C4-2B (cell line): ENCODE data around the gene ARHGEF18.

Experiments
- H3K27ac ChIP-seq: fragments of 450-650 bp; 2 replicates; pipeline ENCODE4 v1.5.1; 2017
- ZFX ChIP-seq: fragments of 450-650 bp; IDR thresholded peaks from 2 replicates; pipeline ENCODE4 v1.6.1; 2017
- TF ChIP-seq, protein P1 (sequence below): fragments of 450-650 bp; conservative IDR thresholded peaks from 2 replicates; pipeline ENCODE4 v1.5.1; 2017; ENCODE audit warnings: mild to moderate bottlenecking

The ARHGEF18 gene

GRCh38 chr19:7373862-7374261 is 25.1 kb downstream of the ARHGEF18 start:
- no peak overlapping the region for H3K27ac ChIP-seq
- TF ChIP-seq, protein P1, sequence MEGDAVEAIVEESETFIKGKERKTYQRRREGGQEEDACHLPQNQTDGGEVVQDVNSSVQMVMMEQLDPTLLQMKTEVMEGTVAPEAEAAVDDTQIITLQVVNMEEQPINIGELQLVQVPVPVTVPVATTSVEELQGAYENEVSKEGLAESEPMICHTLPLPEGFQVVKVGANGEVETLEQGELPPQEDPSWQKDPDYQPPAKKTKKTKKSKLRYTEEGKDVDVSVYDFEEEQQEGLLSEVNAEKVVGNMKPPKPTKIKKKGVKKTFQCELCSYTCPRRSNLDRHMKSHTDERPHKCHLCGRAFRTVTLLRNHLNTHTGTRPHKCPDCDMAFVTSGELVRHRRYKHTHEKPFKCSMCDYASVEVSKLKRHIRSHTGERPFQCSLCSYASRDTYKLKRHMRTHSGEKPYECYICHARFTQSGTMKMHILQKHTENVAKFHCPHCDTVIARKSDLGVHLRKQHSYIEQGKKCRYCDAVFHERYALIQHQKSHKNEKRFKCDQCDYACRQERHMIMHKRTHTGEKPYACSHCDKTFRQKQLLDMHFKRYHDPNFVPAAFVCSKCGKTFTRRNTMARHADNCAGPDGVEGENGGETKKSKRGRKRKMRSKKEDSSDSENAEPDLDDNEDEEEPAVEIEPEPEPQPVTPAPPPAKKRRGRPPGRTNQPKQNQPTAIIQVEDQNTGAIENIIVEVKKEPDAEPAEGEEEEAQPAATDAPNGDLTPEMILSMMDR, result no peak
- TF ChIP-seq ZFX, result no peak

- TF ChIP-seq, protein P1, result no peak
- TF ChIP-seq ZFX, result no peak
- H3K27ac ChIP-seq, result no peak overlapping the region
Measured at GRCh38 chr19:7376151-7376852, 27.6 kb downstream of the ARHGEF18 start.

DNA sequence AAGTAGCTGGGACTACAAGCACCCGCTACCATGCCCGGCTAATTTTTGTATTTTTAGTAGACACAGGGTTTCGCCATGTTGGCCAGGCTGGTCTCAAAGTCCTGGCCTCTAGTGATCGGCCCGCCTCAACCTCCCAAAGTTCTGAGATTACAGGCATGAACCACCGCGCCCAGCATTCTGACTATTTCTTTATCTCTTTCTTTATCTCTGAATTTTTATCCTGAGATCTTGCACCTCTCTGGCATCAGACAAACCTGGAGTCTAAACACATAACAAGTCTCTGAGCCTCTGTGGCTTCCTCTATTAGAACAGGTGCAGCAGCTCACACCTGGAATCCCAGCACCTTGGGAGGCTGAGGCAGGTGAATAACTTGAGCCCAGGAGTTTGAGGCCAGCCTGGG is 28.5 kb downstream of the ARHGEF18 start:
- no peak overlapping the region for H3K27ac ChIP-seq
- TF ChIP-seq, protein P1, result no peak
- no peak for TF ChIP-seq ZFX

DNA sequence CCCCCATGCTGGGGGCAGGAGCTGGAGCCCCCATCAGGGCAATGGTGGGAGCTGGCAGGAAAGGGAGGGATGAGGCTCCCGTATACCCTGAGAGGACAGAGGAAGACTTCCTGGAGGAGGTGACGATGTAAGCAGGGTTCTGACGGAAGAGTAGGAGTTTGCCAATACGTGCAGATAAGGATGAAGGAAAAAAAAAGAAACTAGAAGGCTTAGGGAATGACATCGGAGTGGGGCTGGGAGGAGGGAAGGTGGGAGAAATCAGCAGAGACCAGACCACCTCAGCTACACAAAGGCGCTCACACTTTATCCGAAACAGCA is 32.3 kb downstream of the ARHGEF18 start:
- TF ChIP-seq, protein P1, result no peak
- no peak for TF ChIP-seq ZFX
- no peak overlapping the region; the same call in 1 of the 2 replicates for H3K27ac ChIP-seq

- no peak for TF ChIP-seq ZFX
- TF ChIP-seq, protein P1, result no peak
- H3K27ac ChIP-seq, result no peak overlapping the region
Measured at GRCh38 chr19:7382694-7383093, 34.0 kb downstream of the ARHGEF18 start.

GRCh38 chr19:7383284-7383683 is 34.5 kb downstream of the ARHGEF18 start:
- no peak for TF ChIP-seq ZFX
- TF ChIP-seq, protein P1, result no peak
- H3K27ac ChIP-seq, result no peak overlapping the region

DNA sequence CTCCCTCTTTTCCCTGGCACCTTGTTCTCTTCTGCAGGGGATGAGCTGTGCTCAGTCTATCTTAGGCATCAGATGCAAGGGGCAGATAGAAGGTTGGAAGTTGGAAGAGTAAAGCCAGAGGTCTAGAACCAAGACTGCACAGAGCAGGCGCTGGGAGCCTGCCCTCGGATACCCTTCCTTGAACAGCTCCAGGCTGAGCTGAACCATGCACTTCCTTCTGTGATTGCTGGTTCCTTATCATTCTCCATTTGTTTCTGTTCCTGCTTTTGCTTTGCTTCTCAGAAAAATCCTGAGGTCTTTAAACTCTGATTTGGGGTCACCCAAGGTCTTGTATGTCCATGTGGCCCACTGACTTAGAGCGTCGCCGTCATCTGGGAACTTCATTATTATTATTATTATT is 36.3 kb downstream of the ARHGEF18 start:
- TF ChIP-seq ZFX, result no peak
- TF ChIP-seq, protein P1, result no peak
- H3K27ac ChIP-seq, result no peak overlapping the region
